HepG2 (cell line): Measurements from ENCODE around the gene NAPEPLD. TPM values are rescaled to one million over a fixed set of nuclear protein-coding genes. Genes with fewer than 3 reads are reported as not detected.

ENCODE experiments used
- ATAC-seq: fragments of 200-7000 bp; cut with Tn5 transposase; 3 replicates; pipeline ENCODE4 v1.9.1; 2020; ENCODE audit warnings: mild to moderate bottlenecking, moderate library complexity
- BruUV-seq: library from RNA; stranded (reverse); fragments of 400-500 nt; replicated peaks from 2 replicates; lab custom pipeline; 2021; lab: Mats Ljungman, UMichigan
- CTCF ChIA-PET: fragments of 300-600 bp; formaldehyde crosslinking; extraction: SDS; loops from one replicate; lab custom pipeline; 2021; ENCODE audit warnings: low total read pairs, inconsistent platforms, low intra/inter-chr PET ratio; lab: Yijun Ruan, JAX
- POLR2A ChIA-PET: fragments of 350-600 bp; sonication (Branson Sonifier 250); formaldehyde crosslinking; loops from one replicate; lab custom pipeline; 2020; ENCODE audit warnings: antibody characterized with exemption, inconsistent platforms; lab: Yijun Ruan, JAX
- DNase-seq: peaks from one replicate; pipeline ENCODE4 v3.0.0-alpha.2; 2015; ENCODE audit warnings: low spot score
- FAIRE-seq: peaks from 3 replicates; lab custom pipeline; 2011; peaks lifted over from hg19 to GRCh38; lab: Jason Lieb, UNC
- H2AFZ ChIP-seq: one replicate; pipeline ENCODE4 v1.6.1; 2011; ENCODE audit warnings: low read length, inconsistent platforms
- H3K27ac ChIP-seq: fragments of 300-600 bp; 3 replicates; pipeline ENCODE4 v1.8.0; 2011; ENCODE audit warnings: mixed run types, mild to moderate bottlenecking, mixed read lengths, low read length, inconsistent platforms; ENCODE audit not compliant: insufficient read depth; ENCODE audit errors: extremely low read length
- H3K27me3 ChIP-seq, 2 experiments: fragments of 200-600 bp in 1 of 2; 2 replicates in 1 of 2; 3 replicates in 1 of 2; pipeline versions ENCODE4 v1.6.0 to v1.8.0; 2011; ENCODE audit warnings: low read length in 2 of 2, mild to moderate bottlenecking in 2 of 2, moderate library complexity in 2 of 2, inconsistent platforms in 1 of 2; ENCODE audit not compliant: insufficient read depth in 2 of 2, control insufficient read depth in 1 of 2
- H3K36me3 ChIP-seq, 2 experiments: fragments of 200-600 bp in 1 of 2; replicated peaks in 1 of 2; 2 replicates in 1 of 2; 3 replicates in 1 of 2; pipeline versions ENCODE4 v1.5.1 to v1.8.0; 2011; ENCODE audit warnings: low read length in 2 of 2, inconsistent platforms in 1 of 2; ENCODE audit not compliant: insufficient read depth in 2 of 2, control insufficient read depth in 1 of 2
- H3K4me1 ChIP-seq: 2 replicates; pipeline ENCODE4 v1.5.1; 2012; ENCODE audit warnings: low read length, inconsistent platforms; ENCODE audit not compliant: insufficient read depth
- H3K4me2 ChIP-seq: 2 replicates; pipeline ENCODE4 v1.6.0; 2011; ENCODE audit warnings: low read depth, low read length, inconsistent platforms
- H3K4me3 ChIP-seq, 3 experiments: fragments of 200-600 bp in 1 of 3; sonication (generic), shearing (Covaris generic) in 1 of 3; replicated peaks in 1 of 3; 2 replicates each; pipeline ENCODE4 v1.5.1; 2011 to 2016; ENCODE audit warnings: low read length in 3 of 3, inconsistent platforms in 2 of 3, low read depth in 2 of 3, mild to moderate bottlenecking in 2 of 3, control low read depth in 1 of 3, mixed read lengths in 1 of 3; ENCODE audit not compliant: insufficient read depth in 1 of 3
- H3K79me2 ChIP-seq: one replicate; pipeline ENCODE4 v1.6.1; 2011; ENCODE audit warnings: low read length, inconsistent platforms; ENCODE audit not compliant: insufficient read depth
- H3K9ac ChIP-seq: 2 replicates; pipeline ENCODE4 v1.6.0; 2011; ENCODE audit warnings: mild to moderate bottlenecking, low read depth, low read length, inconsistent platforms; ENCODE audit not compliant: insufficient read depth
- H3K9me3 ChIP-seq: 2 replicates; pipeline ENCODE4 v1.5.1; 2012; ENCODE audit warnings: mild to moderate bottlenecking, low read length
- H4K20me1 ChIP-seq: 2 replicates; pipeline ENCODE4 v1.6.0; 2011; ENCODE audit warnings: inconsistent platforms, mild to moderate bottlenecking, low read length, moderate library complexity; ENCODE audit not compliant: insufficient read depth
- HIVEP1 ChIP-seq: sonication (generic); formaldehyde crosslinking; IDR thresholded peaks from 2 replicates; pipeline ENCODE4 v1.4.0; 2020; ENCODE audit warnings: mild to moderate bottlenecking, missing genetic modification reagents
- NFKB2 ChIP-seq: sonication (generic); formaldehyde crosslinking; IDR thresholded peaks from 2 replicates; pipeline ENCODE4 v1.4.0; 2020; ENCODE audit warnings: missing genetic modification reagents, borderline replicate concordance
- PATZ1 ChIP-seq: sonication (generic); formaldehyde crosslinking; IDR thresholded peaks from 2 replicates; pipeline ENCODE4 v1.4.0; 2020; ENCODE audit warnings: missing genetic modification reagents
- RELA ChIP-seq: sonication (generic); formaldehyde crosslinking; IDR thresholded peaks from 2 replicates; pipeline ENCODE4 v1.4.0; 2020; ENCODE audit warnings: missing genetic modification reagents
- ZIK1 ChIP-seq: sonication (generic); formaldehyde crosslinking; IDR thresholded peaks from 2 replicates; pipeline ENCODE4 v1.5.0; 2020; ENCODE audit warnings: mild to moderate bottlenecking, low read depth, missing genetic modification reagents, borderline replicate concordance
- ZNF12 ChIP-seq: sonication (generic); formaldehyde crosslinking; IDR thresholded peaks from 2 replicates; pipeline ENCODE4 v1.5.0; 2020; ENCODE audit warnings: missing genetic modification reagents
- ZNF253 ChIP-seq: sonication (generic); formaldehyde crosslinking; IDR thresholded peaks from 2 replicates; pipeline ENCODE4 v1.8.0; 2022; ENCODE audit warnings: mild to moderate bottlenecking, missing genetic modification reagents, borderline replicate concordance
- ZNF3 ChIP-seq: IDR thresholded peaks from 2 replicates; pipeline ENCODE4 v1.7.0; 2017; ENCODE audit warnings: inconsistent platforms
- ZNF552 ChIP-seq: sonication (generic); formaldehyde crosslinking; IDR thresholded peaks from 2 replicates; pipeline ENCODE4 v1.9.0; 2022; ENCODE audit warnings: missing genetic modification reagents, mild to moderate bottlenecking, borderline replicate concordance
- ZNF567 ChIP-seq: sonication (generic); formaldehyde crosslinking; IDR thresholded peaks from 2 replicates; pipeline ENCODE4 v1.8.1; 2023; ENCODE audit warnings: mild to moderate bottlenecking, missing genetic modification reagents, borderline replicate concordance
- ZNF850 ChIP-seq: sonication (generic); formaldehyde crosslinking; conservative IDR thresholded peaks from 2 replicates; pipeline ENCODE4 v1.9.0; 2021; ENCODE audit warnings: mild to moderate bottlenecking, missing genetic modification reagents
- WGBS: methylation state at CpG from one replicate; pipeline ENCODE4 v1.1.6; 2017; ENCODE audit warnings: low lambda C conversion rate; 5-methylcytosine and 5-hydroxymethylcytosine counted together
- in situ Hi-C: cut with HindIII; loops from 2 replicates; pipeline ENCODE4 v1.10.0; 2017; ENCODE audit warnings: low pct_unique_long_range_greater_than_20kb; ENCODE audit not compliant: extremely low pct_ligation_motif_present
- intact Hi-C: fragments of 100-400 bp; cut with micrococcal nuclease; formaldehyde crosslinking; loops from one replicate; pipeline ENCODE4 v1.10.0; 2022; ENCODE audit not compliant: unreplicated experiment
- polyA plus RNA-seq, 8 experiments: library from polyadenylated mRNA; depleted of rRNA in 3 of 8; stranded (reverse) in 7 of 8; unstranded in 1 of 8; fragments of >200 nt; fragmentation: Illumina TruSeq in 4 of 8; extraction: Trizol in 4 of 8; gene quantifications; 2 replicates each; pipeline versions ENCODE4 v1.2.1 to v1.2.3, GENCODE V29; 2011 to 2016; ENCODE audit warnings: low read depth in 4 of 8, missing spikeins in 1 of 8, mixed read lengths in 1 of 8; ENCODE audit not compliant: insufficient read depth in 1 of 8
- total RNA-seq, 5 experiments: library from RNA; depleted of rRNA; stranded (reverse); fragments of >200 nt; fragmentation: Illumina TruSeq; extraction: Trizol; gene quantifications; 2 replicates each; pipeline ENCODE4 v1.2.3, GENCODE V29; 2016; ENCODE audit warnings: low read depth in 1 of 5
- TF ChIP-seq, protein P1 (sequence below): sonication (generic); formaldehyde crosslinking; IDR thresholded peaks from 2 replicates; pipeline ENCODE4 v1.8.1; 2023; ENCODE audit warnings: mild to moderate bottlenecking, inconsistent platforms, moderate library complexity, missing genetic modification reagents, borderline replicate concordance
- TF ChIP-seq, protein P2 (sequence below): sonication (generic); formaldehyde crosslinking; IDR thresholded peaks from 2 replicates; pipeline ENCODE4 v1.4.0; 2020; ENCODE audit warnings: missing genetic modification reagents
- TF ChIP-seq, protein P3 (sequence below): sonication (generic); formaldehyde crosslinking; IDR thresholded peaks from 2 replicates; pipeline ENCODE4 v1.4.0; 2020; ENCODE audit warnings: missing genetic modification reagents, borderline replicate concordance

The NAPEPLD gene
- total and polyA plus RNA-seq, 2 of the 13 experiments (the other 11 are each of a cell fraction or from before 2014, with no cell fraction given): 3.4 to 5.6 TPM

GRCh38 chr7:103132995-103133688 is 15.8 kb downstream of the NAPEPLD start (continued):
- TF ChIP-seq ZNF552 (CRISPR knock-in tag): no peak
- TF ChIP-seq ZNF3 (CRISPR knock-in tag): no peak
- no peak for TF ChIP-seq ZNF567
- no peak for TF ChIP-seq ZNF12 (CRISPR knock-in tag)

- ATAC-seq (no peak), DNase-seq (no peak), FAIRE-seq (no peak)
- Histone ChIP-seq H3K4me1 (peaks cover 40% of the 10 kb centered on the region), H3K79me2 (no peaks in the 10 kb centered on the region), H3K4me2 (no peak overlapping the region), H3K36me3 (peaks cover 4 to 17% of the 10 kb centered on the region in 2 experiments; a peak in 4 of 5 replicates), H3K27me3 (no peaks in the 10 kb centered on the region), H3K9ac (no peak overlapping the region), H3K4me3 (no peak overlapping the region), H3K9me3 (no peaks in the 10 kb centered on the region), H3K27ac (no peak overlapping the region), H4K20me1 (no peaks in the 10 kb centered on the region), H2AFZ (no peak overlapping the region)
- no TSS peak for BruUV-seq
- ChIA-PET POLR2A (no interaction called here), CTCF (no interaction called here)
- intact Hi-C loops (no loop called here), in situ Hi-C loops (no loop called here)
- WGBS: 88% methylated on average over 9 of the region's 9 CpGs
- TF ChIP-seq, protein P1, sequence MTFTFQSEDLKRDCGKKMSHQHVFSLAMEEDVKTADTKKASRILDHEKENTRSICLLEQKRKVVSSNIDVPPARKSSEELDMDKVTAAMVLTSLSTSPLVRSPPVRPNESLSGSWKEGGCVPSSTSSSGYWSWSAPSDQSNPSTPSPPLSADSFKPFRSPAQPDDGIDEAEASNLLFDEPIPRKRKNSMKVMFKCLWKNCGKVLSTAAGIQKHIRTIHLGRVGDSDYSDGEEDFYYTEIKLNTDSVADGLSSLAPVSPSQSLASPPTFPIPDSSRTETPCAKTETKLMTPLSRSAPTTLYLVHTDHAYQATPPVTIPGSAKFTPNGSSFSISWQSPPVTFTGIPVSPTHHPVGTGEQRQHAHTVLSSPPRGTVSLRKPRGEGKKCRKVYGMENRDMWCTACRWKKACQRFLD (CRISPR knock-in tag): no peak
- TF ChIP-seq ZIK1 (no peak), RELA (CRISPR knock-in tag) (no peak), ZNF850 (CRISPR knock-in tag) (no peak), NFKB2 (CRISPR knock-in tag) (no peak), ZNF253 (CRISPR knock-in tag) (no peak), PATZ1 (CRISPR knock-in tag) (no peak), HIVEP1 (CRISPR knock-in tag) (no peak)
- TF ChIP-seq, protein P2, sequence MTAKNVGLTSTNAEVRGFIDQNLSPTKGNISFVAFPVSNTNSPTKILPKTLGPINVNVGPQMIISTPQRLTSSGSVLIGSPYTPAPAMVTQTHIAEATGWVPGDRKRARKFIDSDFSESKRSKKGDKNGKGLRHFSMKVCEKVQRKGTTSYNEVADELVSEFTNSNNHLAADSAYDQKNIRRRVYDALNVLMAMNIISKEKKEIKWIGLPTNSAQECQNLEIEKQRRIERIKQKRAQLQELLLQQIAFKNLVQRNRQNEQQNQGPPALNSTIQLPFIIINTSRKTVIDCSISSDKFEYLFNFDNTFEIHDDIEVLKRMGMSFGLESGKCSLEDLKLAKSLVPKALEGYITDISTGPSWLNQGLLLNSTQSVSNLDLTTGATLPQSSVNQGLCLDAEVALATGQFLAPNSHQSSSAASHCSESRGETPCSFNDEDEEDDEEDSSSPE (CRISPR knock-in tag): no peak
- TF ChIP-seq, protein P3, sequence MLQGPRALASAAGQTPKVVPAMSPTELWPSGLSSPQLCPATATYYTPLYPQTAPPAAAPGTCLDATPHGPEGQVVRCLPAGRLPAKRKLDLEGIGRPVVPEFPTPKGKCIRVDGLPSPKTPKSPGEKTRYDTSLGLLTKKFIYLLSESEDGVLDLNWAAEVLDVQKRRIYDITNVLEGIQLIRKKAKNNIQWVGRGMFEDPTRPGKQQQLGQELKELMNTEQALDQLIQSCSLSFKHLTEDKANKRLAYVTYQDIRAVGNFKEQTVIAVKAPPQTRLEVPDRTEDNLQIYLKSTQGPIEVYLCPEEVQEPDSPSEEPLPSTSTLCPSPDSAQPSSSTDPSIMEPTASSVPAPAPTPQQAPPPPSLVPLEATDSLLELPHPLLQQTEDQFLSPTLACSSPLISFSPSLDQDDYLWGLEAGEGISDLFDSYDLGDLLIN (CRISPR knock-in tag): no peak
Observed at GRCh38 chr7:103130901-103131624, 17.8 kb downstream of the NAPEPLD start.
